Omental fat pad (tissue), 4 donors: ENCODE measurements around the gene HGFAC. TPM values are rescaled to one million over a fixed set of nuclear protein-coding genes. Genes with fewer than 3 reads are reported as not detected.

Source experiments
- ATAC-seq: fragments of 150-250 bp; one replicate; pipeline ENCODE4 v1.9.1; 2016; ENCODE audit warnings: mild to moderate bottlenecking, moderate library complexity; ENCODE audit not compliant: low FRiP score
- DNase-seq: peaks from one replicate; pipeline ENCODE4 v3.0.0-alpha.2; 2019; ENCODE audit warnings: low spot score
- CTCF ChIP-seq, 3 donors: fragments of 450-650 bp; IDR thresholded peaks; one replicate each; pipeline ENCODE4 v1.5.1; 2016 to 2017; ENCODE audit warnings: antibody characterized with exemption in 3 of 3, mild to moderate bottlenecking in 3 of 3, moderate library complexity in 2 of 3
- total RNA-seq, 4 donors: library from RNA; depleted of rRNA; stranded (reverse); fragments of >200 nt; gene quantifications; one replicate each; pipeline ENCODE4 v1.1.0, GENCODE V29; 2016

Gene HGFAC
- total RNA-seq, 4 donors from 2014 or later, result not detected

- no peak for DNase-seq
- TF ChIP-seq CTCF (IDR thresholded peaks at IDR 0.05), result no peak
- no peak for ATAC-seq
These were observed 40.2 kb upstream of the HGFAC start for GRCh38 chr4:3401436-3402171.

- TF ChIP-seq CTCF (IDR thresholded peaks at IDR 0.05), result no peak
- no peak for DNase-seq
- ATAC-seq, result no peak
These were observed 39.0 kb upstream of the HGFAC start for GRCh38 chr4:3402491-3403347.

GRCh38 chr4:3403348-3403906, 38.3 kb upstream of the HGFAC start:
- DNase-seq, result no peak
- no peak for TF ChIP-seq CTCF (IDR thresholded peaks at IDR 0.05)
- ATAC-seq, result no peak

GRCh38 chr4:3404546-3404945, 37.2 kb upstream of the HGFAC start:
- no peak for DNase-seq
- TF ChIP-seq CTCF (IDR thresholded peaks at IDR 0.05), result no peak

GRCh38 chr4:3405176-3405575, 36.6 kb upstream of the HGFAC start:
- DNase-seq (no peak), ATAC-seq (no peak)
- no peak for TF ChIP-seq CTCF (IDR thresholded peaks at IDR 0.05)

More at GRCh38 chr4:3404546-3404945, 37.2 kb upstream of the HGFAC start:
- ATAC-seq, result no peak

GRCh38 chr4:3406021-3406420, 35.7 kb upstream of the HGFAC start:
- ATAC-seq (no peak), DNase-seq (no peak)
- no peak for TF ChIP-seq CTCF (IDR thresholded peaks at IDR 0.05)
